GM21390 (cell line): ENCODE results near the gene FBL.
"Not testable (repeated sequence)": the region's sequence is repeated elsewhere in the genome, so short reads cannot be mapped to it uniquely, and the experiment has no call there.

Experiments
- ATAC-seq: cut with Tn5 transposase; IDR thresholded peaks from one replicate; pipeline ENCODE4 v1.9.1; 2021; ENCODE audit not compliant: unreplicated experiment

FBL gene

GRCh38 chr19:39845933-39846677 lies at the start of gene FBL:
TSS of gene FBL (minus strand) at chr19:39846379. CDS start at chr19:39846300, 79 bp downstream.
- ATAC-seq = peak; percentile 72

- not testable (repeated sequence) for ATAC-seq
Measured at GRCh38 chr19:39895096-39895495, 48.9 kb upstream of the FBL start.

- not testable (repeated sequence) for ATAC-seq
Measured at GRCh38 chr19:39894236-39894606, 48.0 kb upstream of the FBL start.

GRCh38 chr19:39893366-39894235 lies 47.4 kb upstream of the FBL start:
- ATAC-seq = not testable (repeated sequence)

GRCh38 chr19:39892506-39892902 lies 46.3 kb upstream of the FBL start:
- not testable (repeated sequence) for ATAC-seq

GRCh38 chr19:39891660-39892505 lies 45.7 kb upstream of the FBL start:
- not testable (repeated sequence) for ATAC-seq

- no peak for ATAC-seq
Measured at GRCh38 chr19:39890755-39891551, 44.8 kb upstream of the FBL start.

- not testable (repeated sequence) for ATAC-seq
Measured at GRCh38 chr19:39889872-39890754, 43.9 kb upstream of the FBL start.

GRCh38 chr19:39887456-39887951 lies 41.3 kb upstream of the FBL start:
- not testable (repeated sequence) for ATAC-seq

- ATAC-seq = not testable (repeated sequence)
Measured at GRCh38 chr19:39885821-39886554, 39.8 kb upstream of the FBL start.

GRCh38 chr19:39884721-39885120 lies 38.5 kb upstream of the FBL start:
- not testable (repeated sequence) for ATAC-seq

GRCh38 chr19:39882645-39883044 lies 36.5 kb upstream of the FBL start:
- ATAC-seq = not testable (repeated sequence)

- not testable (repeated sequence) for ATAC-seq
Measured at GRCh38 chr19:39881495-39882110, 35.4 kb upstream of the FBL start.

- not testable (repeated sequence) for ATAC-seq
Measured at GRCh38 chr19:39880241-39880640, 34.1 kb upstream of the FBL start.

GRCh38 chr19:39879796-39880195 lies 33.6 kb upstream of the FBL start:
- ATAC-seq = not testable (repeated sequence)

GRCh38 chr19:39878866-39879265 lies 32.7 kb upstream of the FBL start:
- not testable (repeated sequence) for ATAC-seq

GRCh38 chr19:39878398-39878797 lies 32.2 kb upstream of the FBL start:
- no peak for ATAC-seq

GRCh38 chr19:39877982-39878381 lies 31.8 kb upstream of the FBL start:
- ATAC-seq = not testable (repeated sequence)
